Endothelial cell of umbilical vein (primary cell): ENCODE data around the gene UBA5. TPM values are rescaled to one million over a fixed set of nuclear protein-coding genes. Genes with fewer than 3 reads are reported as not detected.

Experiments used
- polyA plus RNA-seq, 4 experiments: library from polyadenylated mRNA; depleted of rRNA in 3 of 4; stranded (reverse) in 3 of 4; unstranded in 1 of 4; fragments of >200 nt; gene quantifications; 2 replicates each; pipeline versions ENCODE4 v1.2.1 to v1.2.3, GENCODE V29; 2011 to 2012; ENCODE audit warnings: missing spikeins in 1 of 4
- total RNA-seq: library from RNA; stranded (reverse); gene quantifications from 2 replicates; pipeline ENCODE4 v1.2.3, GENCODE V29; 2021

Gene UBA5
- total and polyA plus RNA-seq, 2 donors (not counting 3 experiments of a cell fraction or from before 2014, with no cell fraction given) = 19.7 to 38.1 TPM

Other genes starting within 250 kb of the UBA5 start
- gene DNAJC13, start 242.8 kb upstream of the UBA5 start, total RNA-seq = 64.0 and 71.7 TPM in 2 replicates
- gene DNAJC13, start 242.8 kb upstream of the UBA5 start, polyA plus RNA-seq = 9.7 and 14.3 TPM in 2 replicates
- gene ACKR4, start 63.1 kb upstream of the UBA5 start, total RNA-seq = 1.4 and 3.2 TPM in 2 replicates
- gene ACKR4, start 63.1 kb upstream of the UBA5 start, polyA plus RNA-seq = 13.5 and 14.3 TPM in 2 replicates
- 9.6 and 15.2 TPM in 2 replicates for gene ACAD11, start 520 bp upstream of the UBA5 start, total RNA-seq
- 13.1 and 17.9 TPM in 2 replicates for gene ACAD11, start 520 bp upstream of the UBA5 start, polyA plus RNA-seq
- gene NPHP3, start 62.1 kb downstream of the UBA5 start, total RNA-seq = 30.0 and 30.3 TPM in 2 replicates
- gene NPHP3, start 62.1 kb downstream of the UBA5 start, polyA plus RNA-seq = 14.7 and 20.8 TPM in 2 replicates